Epithelial cell of esophagus (primary cell): Measurements from ENCODE around the gene TMEM128.

Experiments used
- DNase-seq: peaks from one replicate; pipeline ENCODE4 v3.0.0; 2010; ENCODE audit warnings: low read depth
- H3K4me3 ChIP-seq: 2 replicates; pipeline ENCODE4 v1.5.1; 2011; ENCODE audit warnings: mild to moderate bottlenecking, low read length, control low read depth
- TF ChIP-seq, protein P1 (sequence below): IDR thresholded peaks from 2 replicates; pipeline ENCODE4 v1.5.1; 2011; ENCODE audit warnings: low read depth, mild to moderate bottlenecking, low read length, control low read depth, inconsistent platforms; ENCODE audit not compliant: insufficient read depth; ENCODE audit errors: missing control alignments

TMEM128 gene

DNA sequence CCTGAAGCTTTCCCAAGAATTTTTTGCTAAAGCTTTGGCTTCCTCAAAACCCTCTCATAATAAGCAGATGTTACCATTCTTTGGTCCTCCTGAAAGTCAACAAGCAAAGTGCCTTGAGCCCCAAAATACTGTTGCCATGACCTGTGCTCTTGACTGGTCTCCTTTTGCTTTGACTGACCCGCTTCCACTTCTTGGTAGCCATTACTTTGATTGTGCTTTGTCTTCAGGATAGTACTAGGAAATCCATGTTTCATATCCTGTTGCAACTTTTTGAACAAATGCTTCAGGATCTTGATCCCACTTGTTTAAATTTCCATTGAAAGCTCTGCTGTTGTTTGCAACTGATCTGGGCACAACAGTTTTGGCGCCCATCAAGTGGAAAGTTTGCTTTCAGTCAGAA is 14.4 kb downstream of the TMEM128 start:
- TF ChIP-seq, protein P1, sequence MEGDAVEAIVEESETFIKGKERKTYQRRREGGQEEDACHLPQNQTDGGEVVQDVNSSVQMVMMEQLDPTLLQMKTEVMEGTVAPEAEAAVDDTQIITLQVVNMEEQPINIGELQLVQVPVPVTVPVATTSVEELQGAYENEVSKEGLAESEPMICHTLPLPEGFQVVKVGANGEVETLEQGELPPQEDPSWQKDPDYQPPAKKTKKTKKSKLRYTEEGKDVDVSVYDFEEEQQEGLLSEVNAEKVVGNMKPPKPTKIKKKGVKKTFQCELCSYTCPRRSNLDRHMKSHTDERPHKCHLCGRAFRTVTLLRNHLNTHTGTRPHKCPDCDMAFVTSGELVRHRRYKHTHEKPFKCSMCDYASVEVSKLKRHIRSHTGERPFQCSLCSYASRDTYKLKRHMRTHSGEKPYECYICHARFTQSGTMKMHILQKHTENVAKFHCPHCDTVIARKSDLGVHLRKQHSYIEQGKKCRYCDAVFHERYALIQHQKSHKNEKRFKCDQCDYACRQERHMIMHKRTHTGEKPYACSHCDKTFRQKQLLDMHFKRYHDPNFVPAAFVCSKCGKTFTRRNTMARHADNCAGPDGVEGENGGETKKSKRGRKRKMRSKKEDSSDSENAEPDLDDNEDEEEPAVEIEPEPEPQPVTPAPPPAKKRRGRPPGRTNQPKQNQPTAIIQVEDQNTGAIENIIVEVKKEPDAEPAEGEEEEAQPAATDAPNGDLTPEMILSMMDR: no peak
- H3K4me3 ChIP-seq: no peak overlapping the region
- DNase-seq: no peak

DNA sequence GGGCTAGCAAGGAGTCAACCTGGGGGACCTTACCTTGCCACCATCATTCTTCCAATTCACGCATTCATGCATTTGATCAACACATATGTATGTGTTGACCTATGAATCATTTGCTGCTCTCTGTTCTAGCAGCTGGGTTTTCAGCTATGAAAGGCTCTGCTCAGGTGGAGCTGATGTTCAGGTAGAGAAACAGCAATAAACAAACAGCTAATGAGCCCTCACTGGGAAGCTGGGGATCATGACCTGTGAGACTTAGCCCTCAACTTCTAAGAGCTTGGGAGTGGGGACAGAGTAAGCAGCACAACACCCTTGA is 19.7 kb downstream of the TMEM128 start:
- TF ChIP-seq, protein P1: no peak
- DNase-seq: no peak
- H3K4me3 ChIP-seq: no peak overlapping the region

DNA sequence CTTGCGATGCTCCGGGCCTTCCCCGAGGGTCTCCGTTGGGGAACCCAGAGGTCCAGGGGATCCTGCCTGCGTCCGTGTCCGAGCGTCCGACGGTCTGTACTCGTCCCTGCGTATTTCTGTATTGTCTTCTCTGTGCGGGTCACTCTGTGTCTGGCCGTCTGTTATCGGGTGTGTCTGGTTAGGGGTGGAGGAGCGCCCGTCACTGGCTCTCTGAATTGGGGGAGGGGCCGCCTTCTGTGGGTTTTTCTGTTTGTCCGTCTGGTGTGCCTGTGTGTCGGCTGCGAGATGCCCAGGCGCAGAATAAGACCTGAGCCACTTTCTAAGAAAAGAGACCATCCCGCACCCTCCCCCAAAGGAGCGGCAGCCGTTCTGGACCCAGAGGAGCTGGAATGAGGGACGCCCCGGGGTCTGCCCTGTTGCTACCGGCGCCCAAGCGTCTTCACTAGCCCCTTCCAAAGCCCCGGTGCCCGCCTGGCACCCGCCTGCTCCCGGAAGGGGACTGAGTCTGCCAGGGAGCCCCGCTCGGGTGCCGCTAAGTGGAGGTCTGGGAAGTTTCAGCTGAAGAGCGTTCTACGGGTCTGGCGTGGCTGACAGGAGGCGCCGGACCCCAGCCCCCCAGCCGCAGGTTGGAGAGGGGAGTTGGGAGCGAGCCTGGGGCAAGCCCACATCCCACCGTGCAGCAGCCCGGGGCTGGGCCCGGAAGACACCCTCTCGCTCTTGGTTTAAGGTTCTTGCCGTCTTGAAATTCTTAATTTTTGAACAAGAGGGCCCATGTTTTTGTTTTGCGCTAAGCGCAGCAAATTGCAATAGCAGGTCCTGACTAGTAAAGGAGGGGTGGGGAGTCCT is 20.3 kb downstream of the TMEM128 start:
- no peak for DNase-seq
- H3K4me3 ChIP-seq: no peak overlapping the region
- TF ChIP-seq, protein P1: no peak

DNA sequence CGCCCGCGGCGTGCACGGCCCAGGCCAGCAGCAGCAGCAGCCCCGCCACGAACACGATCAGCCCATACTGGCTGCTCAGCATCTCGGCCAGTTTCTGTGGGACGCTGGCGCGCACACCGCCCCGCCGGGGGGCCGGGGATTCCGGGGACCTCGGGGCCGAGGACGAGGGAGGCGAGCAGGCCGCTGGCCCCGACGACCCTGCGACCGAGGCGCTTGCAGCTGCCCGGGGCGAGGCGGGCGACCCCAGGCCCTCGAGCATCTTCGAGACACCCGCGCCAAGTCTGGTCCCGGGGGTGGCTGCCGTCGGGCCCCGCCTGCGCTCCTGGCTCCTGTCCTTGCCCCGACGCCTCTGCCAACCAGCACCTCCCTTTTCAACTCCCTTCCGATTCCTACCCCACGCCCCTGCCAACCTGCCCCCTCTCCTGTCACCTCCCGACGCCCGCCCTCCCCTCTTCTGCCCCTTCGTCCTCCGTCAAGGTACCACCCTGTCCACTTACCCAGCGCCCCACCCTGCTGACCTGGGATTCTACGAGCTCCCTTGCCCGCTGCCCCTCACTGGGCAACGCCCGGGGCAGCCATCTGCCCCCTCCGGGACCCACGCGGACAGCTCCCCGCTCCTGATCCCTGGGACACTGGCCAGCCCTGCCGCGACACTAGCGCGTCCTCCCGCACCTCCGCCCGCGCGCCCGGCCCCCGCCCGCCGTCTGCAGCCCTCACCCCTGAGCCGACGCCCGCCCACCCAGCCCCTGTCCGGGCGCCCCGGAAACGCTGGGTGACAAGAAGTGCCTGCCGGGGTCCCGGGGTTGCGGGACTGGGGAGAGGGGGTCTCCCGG is 21.2 kb downstream of the TMEM128 start, which contains the start of gene OTOP1:
OTOP1 (minus strand) TSS at position 324 of the 833 bp plus-strand sequence; CDS start at position 259, 65 bp downstream.
- H3K4me3 ChIP-seq: no peak within 1 kb of the TSS
- TF ChIP-seq, protein P1: no peak
- no peak for DNase-seq

DNA sequence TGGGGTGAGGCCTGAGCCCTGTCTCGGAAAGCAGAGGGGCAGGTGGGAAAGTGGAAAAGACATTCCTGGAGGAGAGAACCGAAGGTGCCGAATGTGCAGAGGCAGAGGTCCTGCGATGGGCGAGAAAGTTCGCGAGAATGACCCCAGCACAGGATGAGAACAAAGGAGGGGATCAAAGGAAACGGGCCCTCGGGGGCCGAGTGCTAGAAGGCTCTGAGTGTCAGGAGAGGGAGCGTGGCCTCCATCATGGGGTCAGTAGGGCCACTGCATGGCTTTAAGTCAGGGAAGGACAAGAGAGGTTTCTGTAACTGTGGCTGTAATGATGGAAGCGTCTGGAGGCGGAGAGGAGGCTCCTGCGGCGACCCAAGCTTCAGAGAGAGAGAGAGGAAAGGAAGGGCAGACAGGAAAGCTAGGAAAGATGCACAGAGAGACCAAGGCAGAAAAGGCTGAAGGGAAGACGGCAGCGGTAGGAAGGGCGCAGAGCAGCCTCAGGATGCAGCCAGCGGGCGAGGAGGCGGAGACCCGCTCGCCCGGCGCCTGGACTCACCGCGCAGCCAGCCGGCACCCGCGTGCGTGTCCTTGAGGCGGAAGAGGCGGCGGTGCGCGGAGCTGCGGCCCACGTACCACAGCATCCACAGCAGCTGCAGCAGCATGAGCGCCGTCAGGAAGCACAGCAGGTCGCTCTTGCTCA is 22.0 kb downstream of the TMEM128 start:
- H3K4me3 ChIP-seq: no peak overlapping the region
- TF ChIP-seq, protein P1: no peak
- DNase-seq: no peak

DNA sequence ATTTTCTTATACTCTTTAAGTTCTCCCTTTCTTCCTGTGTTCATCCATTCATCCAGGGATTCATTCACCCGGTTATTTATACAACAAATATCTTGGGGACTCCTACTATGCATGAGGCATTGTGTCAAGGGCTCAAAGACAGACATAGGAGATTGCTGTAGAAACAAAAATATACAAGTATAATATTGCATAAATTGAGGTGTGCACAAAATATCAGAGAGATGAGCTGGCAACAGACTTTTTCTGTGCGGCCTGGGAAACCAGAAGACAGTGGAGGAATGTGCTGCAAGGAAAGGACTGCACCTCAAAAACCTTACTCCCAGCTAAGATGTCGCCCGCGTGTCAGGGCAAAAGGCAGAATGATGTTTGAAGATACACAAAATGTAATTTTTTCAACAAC is 30.9 kb downstream of the TMEM128 start:
- no peak overlapping the region for H3K4me3 ChIP-seq
- peak; percentile 21 for DNase-seq
- TF ChIP-seq, protein P1: no peak
